ENCODE data around the gene PTOV1. TPM values are rescaled to one million over a fixed set of nuclear protein-coding genes. Genes with fewer than 3 reads are reported as not detected.
A peak's percentile ranks its signal among the peaks of the same experiment; 100 is the strongest.

PTOV1 gene
- total and polyA plus RNA-seq, 2 of the 13 experiments (the other 11 are each of a cell fraction or from before 2014, with no cell fraction given), result 63.5 to 68.5 TPM

DNA sequence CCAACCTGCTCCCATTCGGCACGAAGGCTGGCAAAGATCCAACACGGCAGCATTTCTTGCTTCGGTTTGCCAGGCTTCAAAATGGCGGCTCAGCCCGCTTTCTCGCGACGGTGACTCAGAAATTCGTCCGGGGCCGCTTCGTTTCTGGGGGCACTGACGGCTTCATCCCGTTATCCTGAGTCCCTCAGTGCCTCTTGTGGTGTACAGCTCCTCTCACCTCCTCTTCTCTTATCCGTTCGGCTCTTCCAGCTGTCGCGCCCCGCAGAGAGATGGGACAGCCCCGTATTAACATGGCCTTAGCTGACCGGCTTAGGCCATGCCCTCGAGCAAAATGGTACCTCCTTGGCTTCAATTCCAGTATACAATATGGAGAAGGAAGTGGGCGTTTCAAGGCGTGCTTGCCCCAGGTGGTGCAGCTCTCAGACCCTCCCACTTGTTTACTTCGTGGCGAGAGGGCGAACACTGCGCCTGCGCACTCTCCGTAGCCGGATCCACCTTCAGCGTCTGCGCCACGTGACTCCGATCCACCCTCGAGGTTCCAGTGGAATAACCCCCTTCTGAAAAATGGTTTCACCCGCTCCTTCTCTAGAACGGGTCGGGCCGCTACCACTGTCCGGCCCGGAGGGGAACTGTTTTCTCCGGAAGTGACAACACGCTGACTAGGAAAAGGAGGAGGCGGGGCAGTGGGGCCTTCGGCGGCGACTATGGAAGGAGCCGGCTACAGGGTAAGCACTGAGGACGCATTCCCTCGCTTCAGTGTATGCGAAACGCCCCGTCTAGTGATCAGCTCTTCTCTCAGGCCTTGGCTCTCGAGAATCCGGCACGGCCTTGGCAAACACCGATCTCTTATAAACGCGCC is 26.3 kb downstream of the PTOV1 start, which contains the start of the genes AKT1S1 and TBC1D17 (continued):
- TF ChIP-seq, protein P1, sequence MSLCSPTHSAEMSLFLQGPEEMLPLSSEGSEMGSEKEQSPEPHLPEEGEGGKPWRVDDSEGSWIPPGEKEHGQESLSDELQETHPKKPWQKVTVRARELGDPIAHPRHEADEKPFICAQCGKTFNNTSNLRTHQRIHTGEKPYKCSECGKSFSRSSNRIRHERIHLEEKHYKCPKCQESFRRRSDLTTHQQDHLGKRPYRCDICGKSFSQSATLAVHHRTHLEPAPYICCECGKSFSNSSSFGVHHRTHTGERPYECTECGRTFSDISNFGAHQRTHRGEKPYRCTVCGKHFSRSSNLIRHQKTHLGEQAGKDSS (CRISPR knock-in tag; IDR thresholded peaks at IDR 0.05; ENCODE audit: borderline replicate concordance, low read depth), result peak; percentile 19; the same call in 1 of the 2 replicates
- peak; percentile 61 for TF ChIP-seq PHF8 (CRISPR knock-in tag; IDR thresholded peaks at IDR 0.05)
- TF ChIP-seq, protein P2, sequence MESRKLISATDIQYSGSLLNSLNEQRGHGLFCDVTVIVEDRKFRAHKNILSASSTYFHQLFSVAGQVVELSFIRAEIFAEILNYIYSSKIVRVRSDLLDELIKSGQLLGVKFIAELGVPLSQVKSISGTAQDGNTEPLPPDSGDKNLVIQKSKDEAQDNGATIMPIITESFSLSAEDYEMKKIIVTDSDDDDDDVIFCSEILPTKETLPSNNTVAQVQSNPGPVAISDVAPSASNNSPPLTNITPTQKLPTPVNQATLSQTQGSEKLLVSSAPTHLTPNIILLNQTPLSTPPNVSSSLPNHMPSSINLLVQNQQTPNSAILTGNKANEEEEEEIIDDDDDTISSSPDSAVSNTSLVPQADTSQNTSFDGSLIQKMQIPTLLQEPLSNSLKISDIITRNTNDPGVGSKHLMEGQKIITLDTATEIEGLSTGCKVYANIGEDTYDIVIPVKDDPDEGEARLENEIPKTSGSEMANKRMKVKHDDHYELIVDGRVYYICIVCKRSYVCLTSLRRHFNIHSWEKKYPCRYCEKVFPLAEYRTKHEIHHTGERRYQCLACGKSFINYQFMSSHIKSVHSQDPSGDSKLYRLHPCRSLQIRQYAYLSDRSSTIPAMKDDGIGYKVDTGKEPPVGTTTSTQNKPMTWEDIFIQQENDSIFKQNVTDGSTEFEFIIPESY (CRISPR knock-in tag; IDR thresholded peaks at IDR 0.05), result no peak
- peak; percentile 73 for TF ChIP-seq ARNT2 (CRISPR knock-in tag; IDR thresholded peaks at IDR 0.05; ENCODE audit: low read depth)
- TF ChIP-seq, protein P3, sequence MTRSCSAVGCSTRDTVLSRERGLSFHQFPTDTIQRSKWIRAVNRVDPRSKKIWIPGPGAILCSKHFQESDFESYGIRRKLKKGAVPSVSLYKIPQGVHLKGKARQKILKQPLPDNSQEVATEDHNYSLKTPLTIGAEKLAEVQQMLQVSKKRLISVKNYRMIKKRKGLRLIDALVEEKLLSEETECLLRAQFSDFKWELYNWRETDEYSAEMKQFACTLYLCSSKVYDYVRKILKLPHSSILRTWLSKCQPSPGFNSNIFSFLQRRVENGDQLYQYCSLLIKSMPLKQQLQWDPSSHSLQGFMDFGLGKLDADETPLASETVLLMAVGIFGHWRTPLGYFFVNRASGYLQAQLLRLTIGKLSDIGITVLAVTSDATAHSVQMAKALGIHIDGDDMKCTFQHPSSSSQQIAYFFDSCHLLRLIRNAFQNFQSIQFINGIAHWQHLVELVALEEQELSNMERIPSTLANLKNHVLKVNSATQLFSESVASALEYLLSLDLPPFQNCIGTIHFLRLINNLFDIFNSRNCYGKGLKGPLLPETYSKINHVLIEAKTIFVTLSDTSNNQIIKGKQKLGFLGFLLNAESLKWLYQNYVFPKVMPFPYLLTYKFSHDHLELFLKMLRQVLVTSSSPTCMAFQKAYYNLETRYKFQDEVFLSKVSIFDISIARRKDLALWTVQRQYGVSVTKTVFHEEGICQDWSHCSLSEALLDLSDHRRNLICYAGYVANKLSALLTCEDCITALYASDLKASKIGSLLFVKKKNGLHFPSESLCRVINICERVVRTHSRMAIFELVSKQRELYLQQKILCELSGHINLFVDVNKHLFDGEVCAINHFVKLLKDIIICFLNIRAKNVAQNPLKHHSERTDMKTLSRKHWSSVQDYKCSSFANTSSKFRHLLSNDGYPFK (CRISPR knock-in tag; IDR thresholded peaks at IDR 0.05; ENCODE audit: borderline replicate concordance), result peak; percentile 35; the same call in 1 of the 2 replicates
- peak; percentile 78 for TF ChIP-seq ZMAT3 (CRISPR knock-in tag; conservative IDR thresholded peaks at IDR 0.05)
- TF ChIP-seq, protein P4, sequence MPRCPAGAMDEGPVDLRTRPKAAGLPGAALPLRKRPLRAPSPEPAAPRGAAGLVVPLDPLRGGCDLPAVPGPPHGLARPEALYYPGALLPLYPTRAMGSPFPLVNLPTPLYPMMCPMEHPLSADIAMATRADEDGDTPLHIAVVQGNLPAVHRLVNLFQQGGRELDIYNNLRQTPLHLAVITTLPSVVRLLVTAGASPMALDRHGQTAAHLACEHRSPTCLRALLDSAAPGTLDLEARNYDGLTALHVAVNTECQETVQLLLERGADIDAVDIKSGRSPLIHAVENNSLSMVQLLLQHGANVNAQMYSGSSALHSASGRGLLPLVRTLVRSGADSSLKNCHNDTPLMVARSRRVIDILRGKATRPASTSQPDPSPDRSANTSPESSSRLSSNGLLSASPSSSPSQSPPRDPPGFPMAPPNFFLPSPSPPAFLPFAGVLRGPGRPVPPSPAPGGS (CRISPR knock-in tag; IDR thresholded peaks at IDR 0.05), result peak; percentile 31; the same call in 1 of the 2 replicates
- TF ChIP-seq AHR (CRISPR knock-in tag; IDR thresholded peaks at IDR 0.05), result peak; percentile 75; the same call in 1 of the 2 replicates
- TF ChIP-seq NR2C2 (CRISPR knock-in tag; IDR thresholded peaks at IDR 0.05; ENCODE audit: borderline replicate concordance), result peak; percentile 80
- TF ChIP-seq ZFY (CRISPR knock-in tag; IDR thresholded peaks at IDR 0.05), result peak; percentile 95
- peak; percentile 20; the same call in 1 of the 2 replicates for TF ChIP-seq ZNF724P (CRISPR knock-in tag; IDR thresholded peaks at IDR 0.05; ENCODE audit: borderline replicate concordance)
- TF ChIP-seq ZNF747 (CRISPR knock-in tag; IDR thresholded peaks at IDR 0.05; ENCODE audit: borderline replicate concordance), result peak; percentile 54; the same call in 1 of the 2 replicates
- peak; percentile 88 for TF ChIP-seq NFIC (IDR thresholded peaks at IDR 0.05; ENCODE audit: low read length)
- TF ChIP-seq RBM22 (optimal IDR thresholded peaks at IDR 0.05; ENCODE audit: low read length), result no peak
- TF ChIP-seq HES4 (CRISPR knock-in tag; IDR thresholded peaks at IDR 0.05; ENCODE audit: borderline replicate concordance), result 0 out of 2 replicates have a peak, but pooled peaks have one; percentile 32
- peak; percentile 21; the same call in 1 of the 2 replicates for TF ChIP-seq ZNF792 (CRISPR knock-in tag; IDR thresholded peaks at IDR 0.05)
- TF ChIP-seq ZFYVE20 (CRISPR knock-in tag; IDR thresholded peaks at IDR 0.05; ENCODE audit: borderline replicate concordance, low read depth), result no peak
- no peak for TF ChIP-seq ZNF180 (CRISPR knock-in tag; IDR thresholded peaks at IDR 0.05; ENCODE audit: borderline replicate concordance, low read depth)
- TF ChIP-seq, protein P5, sequence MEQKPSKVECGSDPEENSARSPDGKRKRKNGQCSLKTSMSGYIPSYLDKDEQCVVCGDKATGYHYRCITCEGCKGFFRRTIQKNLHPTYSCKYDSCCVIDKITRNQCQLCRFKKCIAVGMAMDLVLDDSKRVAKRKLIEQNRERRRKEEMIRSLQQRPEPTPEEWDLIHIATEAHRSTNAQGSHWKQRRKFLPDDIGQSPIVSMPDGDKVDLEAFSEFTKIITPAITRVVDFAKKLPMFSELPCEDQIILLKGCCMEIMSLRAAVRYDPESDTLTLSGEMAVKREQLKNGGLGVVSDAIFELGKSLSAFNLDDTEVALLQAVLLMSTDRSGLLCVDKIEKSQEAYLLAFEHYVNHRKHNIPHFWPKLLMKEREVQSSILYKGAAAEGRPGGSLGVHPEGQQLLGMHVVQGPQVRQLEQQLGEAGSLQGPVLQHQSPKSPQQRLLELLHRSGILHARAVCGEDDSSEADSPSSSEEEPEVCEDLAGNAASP (CRISPR knock-in tag; IDR thresholded peaks at IDR 0.05; ENCODE audit: borderline replicate concordance), result peak; percentile 84
- no peak for TF ChIP-seq U2AF1 (optimal IDR thresholded peaks at IDR 0.05; ENCODE audit: low read depth, low read length)

Measured in HepG2 (cell line).